Osteoblast (primary cell): ENCODE measurements around the gene KLHL4. TPM values are rescaled to one million over a fixed set of nuclear protein-coding genes. Genes with fewer than 3 reads are reported as not detected.

ENCODE experiments used
- DNase-seq: peaks from one replicate; pipeline ENCODE4 v3.0.0; 2011; ENCODE audit warnings: low spot score, mixed read lengths; ENCODE audit not compliant: insufficient read length; ENCODE audit errors: missing footprints
- H2AFZ ChIP-seq: 2 replicates; pipeline ENCODE4 v1.6.0; 2011; ENCODE audit warnings: mild to moderate bottlenecking, low read length
- H3K27ac ChIP-seq: 2 replicates; pipeline ENCODE4 v1.5.1; 2011; ENCODE audit warnings: mild to moderate bottlenecking, low read depth, low read length, moderate library complexity
- H3K27me3 ChIP-seq: 2 replicates; pipeline ENCODE4 v1.6.0; 2012; ENCODE audit warnings: mild to moderate bottlenecking, control low read depth, inconsistent platforms, low read length, moderate library complexity; ENCODE audit not compliant: insufficient read depth
- H3K36me3 ChIP-seq: 2 replicates; pipeline ENCODE4 v1.5.1; 2011; ENCODE audit warnings: mild to moderate bottlenecking, low read length, control low read depth, moderate library complexity; ENCODE audit not compliant: insufficient read depth
- H3K4me1 ChIP-seq: 2 replicates; pipeline ENCODE4 v1.5.1; 2011; ENCODE audit warnings: mild to moderate bottlenecking, low read length, control low read depth, moderate library complexity; ENCODE audit not compliant: insufficient read depth
- H3K4me2 ChIP-seq: 2 replicates; pipeline ENCODE4 v1.6.0; 2011; ENCODE audit warnings: mild to moderate bottlenecking, low read length; ENCODE audit not compliant: insufficient read depth
- H3K4me3 ChIP-seq: fragments of 200-600 bp; sonication (generic); 3 replicates; pipeline ENCODE4 v1.5.1; 2012; ENCODE audit warnings: mild to moderate bottlenecking, low read length, inconsistent platforms; ENCODE audit not compliant: insufficient read depth
- H3K79me2 ChIP-seq: 2 replicates; pipeline ENCODE4 v1.6.0; 2012; ENCODE audit warnings: mild to moderate bottlenecking, low read length, control low read depth, inconsistent platforms; ENCODE audit not compliant: insufficient read depth
- H3K9me3 ChIP-seq: 2 replicates; pipeline ENCODE4 v1.5.1; 2011; ENCODE audit warnings: low read depth, low read length, control low read depth
- H4K20me1 ChIP-seq: 2 replicates; pipeline ENCODE4 v1.6.0; 2012; ENCODE audit warnings: mild to moderate bottlenecking, low read length, control low read depth; ENCODE audit not compliant: insufficient read depth
- total RNA-seq: library from RNA; depleted of rRNA; stranded (reverse); fragments of >200 nt; gene quantifications from 2 replicates; pipeline ENCODE4 v1.2.3, GENCODE V29; 2012
- TF ChIP-seq, protein P1 (sequence below): IDR thresholded peaks from 2 replicates; pipeline ENCODE4 v1.5.1; 2011; ENCODE audit warnings: mild to moderate bottlenecking, low read depth, low read length, moderate library complexity; ENCODE audit errors: extremely low read depth

Gene KLHL4
- total RNA-seq, 1 donor = 0.72 TPM

- no peak overlapping the region for H3K27ac ChIP-seq
- H3K4me2 ChIP-seq = peak overlapping the region; percentile 5
- no peak overlapping the region for H2AFZ ChIP-seq
- H4K20me1 ChIP-seq = no peaks in the 10 kb centered on the region
- no peak overlapping the region for H3K4me3 ChIP-seq
- H3K4me1 ChIP-seq = no peaks in the 10 kb centered on the region
- no peaks in the 10 kb centered on the region for H3K79me2 ChIP-seq
- TF ChIP-seq, protein P1, sequence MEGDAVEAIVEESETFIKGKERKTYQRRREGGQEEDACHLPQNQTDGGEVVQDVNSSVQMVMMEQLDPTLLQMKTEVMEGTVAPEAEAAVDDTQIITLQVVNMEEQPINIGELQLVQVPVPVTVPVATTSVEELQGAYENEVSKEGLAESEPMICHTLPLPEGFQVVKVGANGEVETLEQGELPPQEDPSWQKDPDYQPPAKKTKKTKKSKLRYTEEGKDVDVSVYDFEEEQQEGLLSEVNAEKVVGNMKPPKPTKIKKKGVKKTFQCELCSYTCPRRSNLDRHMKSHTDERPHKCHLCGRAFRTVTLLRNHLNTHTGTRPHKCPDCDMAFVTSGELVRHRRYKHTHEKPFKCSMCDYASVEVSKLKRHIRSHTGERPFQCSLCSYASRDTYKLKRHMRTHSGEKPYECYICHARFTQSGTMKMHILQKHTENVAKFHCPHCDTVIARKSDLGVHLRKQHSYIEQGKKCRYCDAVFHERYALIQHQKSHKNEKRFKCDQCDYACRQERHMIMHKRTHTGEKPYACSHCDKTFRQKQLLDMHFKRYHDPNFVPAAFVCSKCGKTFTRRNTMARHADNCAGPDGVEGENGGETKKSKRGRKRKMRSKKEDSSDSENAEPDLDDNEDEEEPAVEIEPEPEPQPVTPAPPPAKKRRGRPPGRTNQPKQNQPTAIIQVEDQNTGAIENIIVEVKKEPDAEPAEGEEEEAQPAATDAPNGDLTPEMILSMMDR = no peak
- DNase-seq = peak; percentile 54
- H3K36me3 ChIP-seq = no peaks in the 10 kb centered on the region
- H3K27me3 ChIP-seq = no peaks in the 10 kb centered on the region
- H3K9me3 ChIP-seq = no peaks in the 10 kb centered on the region
Measured at GRCh38 chrX:87525771-87526229, 8.2 kb downstream of the KLHL4 start.

DNA sequence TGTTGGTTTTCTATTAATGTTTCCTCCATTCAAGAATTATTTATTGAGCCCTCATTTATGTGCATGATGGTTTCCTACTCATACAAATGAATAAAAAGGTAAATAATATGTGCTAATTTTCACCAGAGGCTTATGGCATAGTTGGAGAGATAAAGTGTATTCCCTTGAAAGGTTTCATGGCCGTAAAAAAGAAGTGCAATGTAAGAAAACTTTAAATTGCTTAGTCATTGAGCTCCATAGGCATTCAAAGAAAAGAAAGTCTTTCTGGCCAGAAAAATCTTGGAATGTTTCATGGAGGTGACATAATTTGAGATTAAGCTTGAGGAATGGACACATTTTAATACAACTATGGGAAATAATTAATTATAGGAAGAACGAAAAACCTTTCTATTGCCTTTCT, 8.7 kb downstream of the KLHL4 start:
- DNase-seq = peak; percentile 0
- no peak overlapping the region for H2AFZ ChIP-seq
- no peak overlapping the region for H3K4me3 ChIP-seq
- H3K4me2 ChIP-seq = peak overlapping the region; percentile 5
- H3K4me1 ChIP-seq = no peaks in the 10 kb centered on the region
- H3K27me3 ChIP-seq = no peaks in the 10 kb centered on the region
- H3K9me3 ChIP-seq = no peaks in the 10 kb centered on the region
- TF ChIP-seq, protein P1 = no peak
- H4K20me1 ChIP-seq = no peaks in the 10 kb centered on the region
- no peaks in the 10 kb centered on the region for H3K79me2 ChIP-seq
- no peaks in the 10 kb centered on the region for H3K36me3 ChIP-seq
- H3K27ac ChIP-seq = no peak overlapping the region

- H2AFZ ChIP-seq = no peak overlapping the region
- H3K4me1 ChIP-seq = no peaks in the 10 kb centered on the region
- H3K79me2 ChIP-seq = no peaks in the 10 kb centered on the region
- no peaks in the 10 kb centered on the region for H4K20me1 ChIP-seq
- no peaks in the 10 kb centered on the region for H3K27me3 ChIP-seq
- no peak overlapping the region for H3K4me3 ChIP-seq
- DNase-seq = peak; percentile 0
- no peak overlapping the region for H3K4me2 ChIP-seq
- H3K27ac ChIP-seq = no peak overlapping the region
- H3K9me3 ChIP-seq = no peaks in the 10 kb centered on the region
- TF ChIP-seq, protein P1 = no peak
- H3K36me3 ChIP-seq = no peaks in the 10 kb centered on the region
Measured at GRCh38 chrX:87528487-87528886, 10.9 kb downstream of the KLHL4 start.

GRCh38 chrX:87571964-87572363, 54.4 kb downstream of the KLHL4 start:
- H3K36me3 ChIP-seq = no peaks in the 10 kb centered on the region
- H3K27me3 ChIP-seq = no peaks in the 10 kb centered on the region
- no peak overlapping the region for H3K27ac ChIP-seq
- no peak overlapping the region for H2AFZ ChIP-seq
- no peak for DNase-seq
- H3K4me2 ChIP-seq = no peak overlapping the region
- H3K4me3 ChIP-seq = no peak overlapping the region
- H3K9me3 ChIP-seq = no peaks in the 10 kb centered on the region
- H4K20me1 ChIP-seq = no peaks in the 10 kb centered on the region
- no peaks in the 10 kb centered on the region for H3K4me1 ChIP-seq
- H3K79me2 ChIP-seq = no peaks in the 10 kb centered on the region
- TF ChIP-seq, protein P1 = no peak
